SK-N-MC (cell line): ENCODE measurements around the gene EFCAB6.

ENCODE experiments used
- EZH2 ChIP-seq: fragments of 200-600 bp; sonication (generic); IDR thresholded peaks from one replicate; pipeline ENCODE4 v1.6.1; 2017; ENCODE audit warnings: antibody characterized with exemption
- POLR2AphosphoS5 ChIP-seq: IDR thresholded peaks from 2 replicates; pipeline ENCODE4 v1.6.1; 2012; ENCODE audit warnings: mild to moderate bottlenecking, low read depth, low read length, borderline replicate concordance

DNA sequence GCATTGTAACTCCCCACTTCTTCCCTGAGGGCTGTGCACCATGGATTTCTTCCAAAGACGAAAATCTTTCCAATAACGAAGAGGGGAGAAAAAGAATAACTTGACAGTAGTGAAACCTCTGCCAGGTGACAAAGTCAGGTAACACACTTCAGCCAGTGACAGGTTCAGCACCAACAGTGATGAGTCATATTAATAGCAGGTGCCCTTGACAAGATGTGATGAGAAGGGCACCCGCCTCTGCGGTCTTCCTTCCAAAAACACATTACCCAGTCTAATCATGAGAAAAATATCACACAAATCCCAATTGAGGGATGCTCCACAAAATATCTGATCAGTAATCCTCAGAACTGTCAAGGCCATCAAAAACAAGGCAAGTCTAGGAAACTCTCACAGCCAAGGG, 157.8 kb downstream of the EFCAB6 start:
- TF ChIP-seq EZH2 (no peak), POLR2AphosphoS5 (no peak)
